AG04450 (cell line): ENCODE measurements around the gene LRRC53. TPM values are rescaled to one million over a fixed set of nuclear protein-coding genes. Genes with fewer than 3 reads are reported as not detected.

Experiments
- CTCF ChIA-PET: fragments of 300-600, 350-600 bp; formaldehyde crosslinking; extraction: SDS; loops from one replicate; lab custom pipeline; 2022; ENCODE audit warnings: antibody characterized with exemption, inconsistent platforms; lab: Charles Lee
- POLR2A ChIA-PET: fragments of 350-600 bp; formaldehyde crosslinking; extraction: SDS; loops from one replicate; lab custom pipeline; 2021; ENCODE audit warnings: antibody characterized with exemption, inconsistent platforms; lab: Yijun Ruan, JAX
- DNase-seq: peaks from one replicate; pipeline ENCODE4 v3.0.0-alpha.2; 2011; ENCODE audit warnings: low read depth, low spot score
- H3K27ac ChIP-seq: one replicate; pipeline ENCODE4 v1.5.1; 2012; ENCODE audit warnings: low read depth, low read length, control low read depth
- H3K27me3 ChIP-seq: one replicate; pipeline ENCODE4 v1.6.0; 2012; ENCODE audit warnings: low read length; ENCODE audit not compliant: control insufficient read depth, insufficient read depth
- H3K4me3 ChIP-seq: 2 replicates; pipeline ENCODE4 v1.5.1; 2011; ENCODE audit warnings: mild to moderate bottlenecking, low read depth, low read length, control low read depth
- H3K9me3 ChIP-seq: 2 replicates; pipeline ENCODE4 v1.5.1; 2012; ENCODE audit warnings: low read length; ENCODE audit not compliant: control insufficient read depth, insufficient read depth
- polyA plus RNA-seq: library from polyadenylated mRNA; depleted of rRNA; stranded (reverse); fragments of >200 nt; gene quantifications from 2 replicates; pipeline ENCODE4 v1.2.3, GENCODE V29; 2011
- TF ChIP-seq, protein P1 (sequence below): IDR thresholded peaks from 2 replicates; pipeline ENCODE4 v1.5.1; 2011; ENCODE audit warnings: low read depth, low read length, control low read depth, inconsistent platforms

Gene LRRC53
- polyA plus RNA-seq, 1 experiment = not detected

- no peak for DNase-seq
- Histone ChIP-seq H3K9me3 (no peaks in the 10 kb centered on the region), H3K27ac (no peak overlapping the region), H3K4me3 (no peak overlapping the region), H3K27me3 (no peaks in the 10 kb centered on the region)
- TF ChIP-seq, protein P1, sequence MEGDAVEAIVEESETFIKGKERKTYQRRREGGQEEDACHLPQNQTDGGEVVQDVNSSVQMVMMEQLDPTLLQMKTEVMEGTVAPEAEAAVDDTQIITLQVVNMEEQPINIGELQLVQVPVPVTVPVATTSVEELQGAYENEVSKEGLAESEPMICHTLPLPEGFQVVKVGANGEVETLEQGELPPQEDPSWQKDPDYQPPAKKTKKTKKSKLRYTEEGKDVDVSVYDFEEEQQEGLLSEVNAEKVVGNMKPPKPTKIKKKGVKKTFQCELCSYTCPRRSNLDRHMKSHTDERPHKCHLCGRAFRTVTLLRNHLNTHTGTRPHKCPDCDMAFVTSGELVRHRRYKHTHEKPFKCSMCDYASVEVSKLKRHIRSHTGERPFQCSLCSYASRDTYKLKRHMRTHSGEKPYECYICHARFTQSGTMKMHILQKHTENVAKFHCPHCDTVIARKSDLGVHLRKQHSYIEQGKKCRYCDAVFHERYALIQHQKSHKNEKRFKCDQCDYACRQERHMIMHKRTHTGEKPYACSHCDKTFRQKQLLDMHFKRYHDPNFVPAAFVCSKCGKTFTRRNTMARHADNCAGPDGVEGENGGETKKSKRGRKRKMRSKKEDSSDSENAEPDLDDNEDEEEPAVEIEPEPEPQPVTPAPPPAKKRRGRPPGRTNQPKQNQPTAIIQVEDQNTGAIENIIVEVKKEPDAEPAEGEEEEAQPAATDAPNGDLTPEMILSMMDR = no peak
- ChIA-PET POLR2A (no interaction called here), CTCF (no interaction called here)
These were observed 80.9 kb downstream of the LRRC53 start for GRCh38 chr1:74431531-74431930.

DNA sequence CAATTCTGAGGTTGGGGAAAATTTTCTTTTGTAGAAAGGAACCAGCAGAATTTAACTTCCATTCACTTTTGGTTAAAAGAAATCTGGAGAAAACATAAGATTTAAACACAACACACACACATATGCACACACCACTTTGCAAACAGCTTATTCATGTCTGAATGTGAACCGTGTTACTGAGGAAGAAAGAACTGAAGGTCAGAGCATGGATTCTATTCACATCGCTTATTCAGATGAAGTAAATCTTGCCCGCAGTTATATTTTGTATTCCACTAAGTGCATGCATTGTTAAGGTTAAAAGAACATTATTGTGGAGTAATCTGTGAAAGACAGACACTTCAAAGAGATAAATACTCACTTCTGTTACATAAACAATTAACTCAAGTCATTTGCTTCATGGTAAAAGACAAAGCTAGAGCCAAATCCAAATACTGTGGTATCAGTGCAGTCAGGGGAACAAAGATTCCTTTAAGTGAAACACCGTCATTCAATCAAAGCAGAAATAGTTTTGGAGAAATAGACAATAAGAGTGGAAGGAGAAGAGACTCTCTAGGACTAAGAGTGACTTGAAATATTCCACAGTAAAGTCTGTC lies 82.0 kb downstream of the LRRC53 start:
- no peak for DNase-seq
- ChIA-PET POLR2A (no interaction called here), CTCF (no interaction called here)
- Histone ChIP-seq H3K27ac (no peak overlapping the region), H3K4me3 (no peak overlapping the region), H3K27me3 (no peaks in the 10 kb centered on the region), H3K9me3 (no peaks in the 10 kb centered on the region)
- TF ChIP-seq, protein P1 = no peak

GRCh38 chr1:74429580-74429979 lies 82.8 kb downstream of the LRRC53 start:
- ChIA-PET CTCF (interaction anchor here (2.4 kb wide), 1 partner anchor 39 kb away, joined by 8 read pairs; no protein-coding TSS in a partner anchor), POLR2A (no interaction called here)
- Histone ChIP-seq H3K27ac (no peak overlapping the region), H3K27me3 (no peaks in the 10 kb centered on the region), H3K4me3 (no peak overlapping the region), H3K9me3 (no peaks in the 10 kb centered on the region)
- TF ChIP-seq, protein P1 = no peak
- no peak for DNase-seq

DNA sequence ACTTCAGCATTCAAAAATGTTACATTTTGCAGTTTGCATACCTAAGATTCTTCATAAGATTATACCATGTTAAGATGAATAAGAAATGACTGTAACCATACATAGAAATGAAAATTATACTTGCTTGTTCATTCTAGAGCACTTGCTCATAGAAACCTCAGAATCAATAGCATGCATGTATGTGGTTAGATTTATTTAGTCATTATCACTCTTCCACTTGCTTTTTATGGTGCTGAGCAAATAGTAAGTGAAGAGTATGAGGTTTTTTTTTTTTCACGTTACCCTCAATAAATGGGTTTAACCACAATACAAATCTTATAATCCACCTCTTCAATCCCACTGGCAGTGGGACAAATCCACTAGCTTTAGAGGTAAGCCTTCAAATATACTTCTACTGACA lies 84.7 kb downstream of the LRRC53 start:
- TF ChIP-seq, protein P1 = no peak
- DNase-seq = no peak
- no peaks in the 10 kb centered on the region for H3K9me3 ChIP-seq
- no peak overlapping the region for H3K4me3 ChIP-seq
- no peaks in the 10 kb centered on the region for H3K27me3 ChIP-seq
- ChIA-PET POLR2A (no interaction called here), CTCF (interaction anchor here (2.4 kb wide), 1 partner anchor 41 kb away, joined by 8 read pairs; no protein-coding TSS in a partner anchor)
- H3K27ac ChIP-seq = no peak overlapping the region

DNA sequence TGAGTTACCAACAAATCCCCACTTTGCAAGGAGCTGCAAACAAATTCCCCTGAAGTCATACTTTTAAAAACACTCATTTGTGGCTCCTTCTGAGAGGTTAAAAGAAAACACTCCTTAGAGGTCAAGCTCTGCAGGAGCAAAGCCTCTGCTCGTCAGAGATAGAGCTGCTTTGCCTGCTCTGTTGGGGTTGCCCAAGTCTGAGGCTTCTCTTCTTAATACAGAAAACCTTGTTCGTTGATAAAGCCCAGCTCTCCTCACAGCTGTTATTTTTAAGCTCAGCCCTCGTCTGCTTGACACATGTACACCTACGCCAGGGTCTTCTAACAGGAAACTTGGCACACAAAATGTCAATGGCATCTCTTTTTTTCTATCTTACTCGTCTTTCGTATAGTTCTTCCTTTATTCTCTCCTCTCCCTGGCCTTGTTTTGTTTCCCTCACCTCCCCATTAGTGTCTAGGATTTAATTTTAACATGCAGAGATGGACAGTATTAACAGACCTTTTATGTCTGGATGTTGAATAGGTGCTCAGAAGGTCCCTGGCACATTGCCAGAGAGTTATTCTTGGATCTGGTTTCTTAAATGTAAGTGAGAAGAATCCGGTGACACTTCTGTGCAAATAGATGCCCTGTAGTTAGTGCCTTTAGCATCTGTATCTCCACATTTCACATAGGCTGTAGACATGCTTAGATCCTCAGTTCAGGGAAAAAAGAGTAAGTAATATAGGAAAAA lies 86.0 kb downstream of the LRRC53 start:
- CTCF ChIA-PET = interaction anchor here (1.0 to 2.9 kb wide), 5 partner anchors 34 to 263 kb away, joined by 3 to 17 read pairs (median 3); no protein-coding TSS in a partner anchor
- DNase-seq = no peak
- TF ChIP-seq, protein P1 = no peak
- H3K9me3 ChIP-seq = no peaks in the 10 kb centered on the region
- POLR2A ChIA-PET = interaction anchor here (0.6 to 1.4 kb wide), 3 partner anchors 51 to 303 kb away, joined by 3 read pairs; no protein-coding TSS in a partner anchor
- H3K4me3 ChIP-seq = peak overlapping the region; percentile 35
- no peaks in the 10 kb centered on the region for H3K27me3 ChIP-seq
- peak overlapping the region; percentile 59 for H3K27ac ChIP-seq
